CD4-positive, alpha-beta memory T cell (primary cell): ENCODE data around the gene SLC6A6. TPM values are rescaled to one million over a fixed set of nuclear protein-coding genes. Genes with fewer than 3 reads are reported as not detected.

Source experiments
- CTCF ChIA-PET: fragments of 350-600 bp; sonication (Branson Sonifier 250); formaldehyde crosslinking; loops from one replicate; lab custom pipeline; 2021; ENCODE audit warnings: inconsistent platforms; ENCODE audit not compliant: partially characterized antibody; lab: Charles Lee
- POLR2A ChIA-PET: fragments of 350-600 bp; sonication (Branson Sonifier 250); formaldehyde crosslinking; loops from one replicate; lab custom pipeline; 2021; ENCODE audit not compliant: partially characterized antibody; lab: Charles Lee
- DNase-seq, 5 donors: peaks; one replicate each; pipeline versions ENCODE4 v3.0.0 to v3.0.0-alpha.2; 2020 to 2022; ENCODE audit warnings: mixed read lengths in 1 of 5
- H3K27ac ChIP-seq: one replicate; pipeline ENCODE4 v1.7.0; 2013; ENCODE audit warnings: low read depth, low read length
- H3K27me3 ChIP-seq: 2 replicates; pipeline ENCODE4 v1.7.0; 2013; ENCODE audit warnings: mild to moderate bottlenecking, low read length, moderate library complexity; ENCODE audit not compliant: insufficient read depth
- H3K36me3 ChIP-seq: 2 replicates; pipeline ENCODE4 v1.7.0; 2013; ENCODE audit warnings: mild to moderate bottlenecking, low read length, moderate library complexity; ENCODE audit not compliant: insufficient read depth
- H3K4me1 ChIP-seq: 2 replicates; pipeline ENCODE4 v1.7.0; 2013; ENCODE audit warnings: mild to moderate bottlenecking, low read length, moderate library complexity; ENCODE audit not compliant: insufficient read depth
- H3K4me3 ChIP-seq, 2 donors: one replicate each; pipeline ENCODE4 v1.7.0; 2013; ENCODE audit warnings: low read length in 2 of 2, mild to moderate bottlenecking in 1 of 2
- H3K9me3 ChIP-seq, 2 donors: one replicate each; pipeline ENCODE4 v1.7.0; 2013; ENCODE audit warnings: low read length in 2 of 2, control low read depth in 1 of 2; ENCODE audit not compliant: control insufficient read depth in 1 of 2
- H3K27ac Mint-ChIP-seq, 7 donors: one replicate each; pipeline ENCODE4 v1.8.0; 2020 to 2021; ENCODE audit warnings: mixed read lengths in 7 of 7, mild to moderate bottlenecking in 6 of 7, inconsistent platforms in 3 of 7, moderate library complexity in 3 of 7
- H3K27me3 Mint-ChIP-seq, 2 donors: one replicate each; pipeline ENCODE4 v1.8.0; 2020 to 2021; ENCODE audit warnings: mixed read lengths in 2 of 2
- H3K36me3 Mint-ChIP-seq, 2 donors: one replicate each; pipeline ENCODE4 v1.8.0; 2020 to 2021; ENCODE audit warnings: mixed read lengths in 2 of 2, inconsistent platforms in 1 of 2, mild to moderate bottlenecking in 1 of 2
- H3K4me1 Mint-ChIP-seq, 4 donors: one replicate each; pipeline ENCODE4 v1.8.0; 2020 to 2021; ENCODE audit warnings: mixed read lengths in 4 of 4, mild to moderate bottlenecking in 1 of 4
- H3K4me3 Mint-ChIP-seq, 8 donors: one replicate each; pipeline ENCODE4 v1.8.0; 2020 to 2021; ENCODE audit warnings: mixed read lengths in 8 of 8, mild to moderate bottlenecking in 7 of 8, moderate library complexity in 6 of 8, inconsistent platforms in 3 of 8
- H3K9me3 Mint-ChIP-seq, 8 donors: one replicate each; pipeline ENCODE4 v1.8.0; 2020 to 2021; ENCODE audit warnings: mixed read lengths in 8 of 8, mild to moderate bottlenecking in 5 of 8, inconsistent platforms in 3 of 8, moderate library complexity in 1 of 8
- intact Hi-C: fragments of 100-400 bp; cut with micrococcal nuclease; formaldehyde crosslinking; loops from one replicate; pipeline ENCODE4 v1.15.1; 2023
- polyA plus RNA-seq, 2 donors: library from polyadenylated mRNA; unstranded; fragments of 300-500 nt; fragmentation: Illumina TruSeq; gene quantifications; one replicate each; pipeline ENCODE4 v1.2.3, GENCODE V29; 2021
- total RNA-seq, 2 experiments: library from RNA; stranded (reverse); gene quantifications; one replicate each; pipeline ENCODE4 v1.2.3, GENCODE V29; 2021

The SLC6A6 gene
- total and polyA plus RNA-seq, 4 experiments from 2014 or later, result 3.8 to 51.8 (median 29.7) TPM

DNA sequence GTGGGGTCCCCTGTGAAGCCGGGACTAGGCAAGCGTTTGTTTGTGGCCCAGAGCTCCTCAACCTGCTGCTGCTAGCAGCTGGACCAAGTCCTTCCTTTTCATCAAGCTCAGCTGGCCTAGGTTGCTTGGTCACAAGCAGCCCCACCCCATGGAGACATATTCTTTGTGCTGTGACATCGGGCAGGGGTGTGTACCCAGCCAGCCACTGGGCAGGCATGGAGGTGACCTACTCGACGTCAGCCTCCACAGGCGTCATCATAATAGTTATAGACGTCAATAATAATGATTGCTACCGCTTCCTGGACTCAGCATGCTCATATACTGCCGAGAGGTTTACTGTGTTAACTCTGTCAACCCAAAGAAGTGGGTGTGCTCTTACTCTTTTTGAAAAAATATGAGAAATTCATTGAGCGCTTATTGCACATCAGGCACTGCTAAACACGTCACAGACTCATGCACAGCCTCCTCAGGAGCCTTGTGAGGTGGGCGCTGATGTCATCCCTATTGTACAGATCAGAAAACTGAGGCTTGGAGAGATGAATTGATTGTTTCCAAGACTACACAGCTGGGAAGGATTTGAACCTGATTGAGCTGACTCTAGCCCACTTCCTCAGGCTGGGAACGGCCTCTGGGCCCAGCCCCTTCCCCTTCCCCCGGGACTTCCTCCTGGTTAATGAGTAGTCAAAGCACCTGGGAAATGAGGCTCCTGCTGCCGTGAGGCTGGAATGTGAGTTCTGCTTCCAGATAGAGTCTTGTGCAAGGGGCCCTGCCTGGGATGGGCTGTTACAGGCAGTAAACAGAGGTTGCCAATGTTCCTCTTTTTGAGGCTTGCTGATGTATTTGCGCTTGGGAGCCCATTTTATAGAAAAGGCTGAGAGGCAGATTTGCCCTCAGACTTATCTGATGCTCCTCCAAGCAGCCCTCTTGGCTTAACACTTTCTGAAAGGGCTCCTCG is 16.2 kb downstream of the SLC6A6 start:
- peak in 1 of 5 donors; percentile 2 for DNase-seq
- H3K27me3 Mint-ChIP-seq, result no peaks in the 10 kb centered on the region
- peaks cover 14 to 35% (median 25%) of the 10 kb centered on the region in 4 donors for H3K4me1 Mint-ChIP-seq
- no peaks in the 10 kb centered on the region for H3K27me3 ChIP-seq
- H3K27ac ChIP-seq, result no peak overlapping the region
- intact Hi-C loops, result no loop called here
- H3K4me1 ChIP-seq, result peaks cover 17% of the 10 kb centered on the region
- no peaks in the 10 kb centered on the region for H3K9me3 Mint-ChIP-seq
- peak overlapping the region in 5 of 7 donors; percentile 42 to 75 (median 63) for H3K27ac Mint-ChIP-seq
- CTCF ChIA-PET, result interaction anchor here (1.3 kb wide), 1 partner anchor 16 kb away, joined by 3 read pairs; the partner anchor contains the start of gene SLC6A6
- no peak overlapping the region for H3K4me3 Mint-ChIP-seq
- H3K9me3 ChIP-seq, result no peaks in the 10 kb centered on the region
- H3K36me3 ChIP-seq, result peaks cover 10% of the 10 kb centered on the region
- no peak overlapping the region for H3K4me3 ChIP-seq
- H3K36me3 Mint-ChIP-seq, result peaks cover 12 to 39% of the 10 kb centered on the region in 2 donors
- POLR2A ChIA-PET, result no interaction called here

DNA sequence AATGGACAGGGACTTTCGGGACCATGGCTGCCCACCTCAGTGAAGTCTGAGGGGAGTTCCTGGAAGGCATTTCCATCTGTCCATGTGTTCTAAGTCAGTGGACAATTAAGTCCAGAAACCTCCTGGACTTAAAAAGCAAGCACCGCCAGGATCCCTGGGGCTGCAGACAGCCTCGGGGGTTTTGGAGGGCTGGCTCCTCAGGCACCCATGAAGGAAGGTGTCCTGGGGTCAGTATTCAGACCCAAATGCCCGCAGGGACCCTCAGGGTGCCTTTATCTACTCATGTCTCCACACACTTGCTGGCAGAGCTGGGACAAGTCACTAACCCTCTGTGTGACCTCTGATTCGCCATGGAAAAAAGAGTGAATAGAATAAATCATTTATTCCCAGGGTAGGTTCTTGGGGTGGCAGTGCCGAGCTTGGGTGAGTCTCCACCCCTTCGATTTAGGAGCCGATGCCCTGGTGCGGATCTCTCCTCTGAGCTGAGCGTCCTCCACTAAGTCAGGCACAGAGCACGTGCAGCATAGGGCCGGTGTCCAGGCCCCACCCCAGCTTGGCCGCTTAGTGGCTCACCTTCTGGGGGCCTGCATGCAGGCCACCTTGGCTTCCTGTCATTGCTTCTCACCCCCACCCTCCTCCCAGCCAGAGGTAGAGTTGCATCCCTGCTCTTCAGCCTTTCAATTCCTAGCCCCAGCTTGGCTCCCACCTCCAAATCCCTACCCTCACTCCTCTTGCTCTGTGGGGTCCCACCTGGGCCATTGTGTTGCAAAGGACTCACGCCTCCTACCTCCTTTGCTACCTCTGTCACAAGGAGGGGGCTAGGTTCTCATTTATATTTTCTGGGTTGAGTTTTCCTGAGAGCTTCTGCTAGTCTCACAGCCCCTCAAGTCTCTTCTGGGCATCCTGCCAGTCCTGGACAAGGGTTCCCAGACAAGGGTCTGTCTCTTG is 19.9 kb downstream of the SLC6A6 start:
- intact Hi-C loops, result no loop called here
- peaks cover 45 to 67% (median 57%) of the 10 kb centered on the region in 4 donors for H3K4me1 Mint-ChIP-seq
- Histone ChIP-seq H3K4me1 (peaks cover 54% of the 10 kb centered on the region), H3K36me3 (peaks cover 10% of the 10 kb centered on the region), H3K4me3 (no peak overlapping the region), H3K27me3 (no peaks in the 10 kb centered on the region), H3K27ac (no peak overlapping the region), H3K9me3 (no peaks in the 10 kb centered on the region)
- no peaks in the 10 kb centered on the region for H3K9me3 Mint-ChIP-seq
- ChIA-PET CTCF (interaction anchor here (1.0 to 2.1 kb wide), 3 partner anchors 10 to 45 kb away, joined by 3 to 12 read pairs (median 7); partner anchors contain the start of gene SLC6A6), POLR2A (interaction anchor here (0.6 to 18.6 kb wide), 4 partner anchors 8 to 19 kb away, joined by 3 to 394 read pairs (median 5); partner anchors contain the start of gene SLC6A6)
- peaks cover 2 to 26% of the 10 kb centered on the region in 2 donors for H3K36me3 Mint-ChIP-seq
- peak in 1 of 5 donors; percentile 16 for DNase-seq
- H3K4me3 Mint-ChIP-seq, result peak overlapping the region in 3 of 8 donors; percentile 8 to 39 (median 18)
- peak overlapping the region; percentile 97 to 100 (median 100) for H3K27ac Mint-ChIP-seq
- no peaks in the 10 kb centered on the region for H3K27me3 Mint-ChIP-seq

DNA sequence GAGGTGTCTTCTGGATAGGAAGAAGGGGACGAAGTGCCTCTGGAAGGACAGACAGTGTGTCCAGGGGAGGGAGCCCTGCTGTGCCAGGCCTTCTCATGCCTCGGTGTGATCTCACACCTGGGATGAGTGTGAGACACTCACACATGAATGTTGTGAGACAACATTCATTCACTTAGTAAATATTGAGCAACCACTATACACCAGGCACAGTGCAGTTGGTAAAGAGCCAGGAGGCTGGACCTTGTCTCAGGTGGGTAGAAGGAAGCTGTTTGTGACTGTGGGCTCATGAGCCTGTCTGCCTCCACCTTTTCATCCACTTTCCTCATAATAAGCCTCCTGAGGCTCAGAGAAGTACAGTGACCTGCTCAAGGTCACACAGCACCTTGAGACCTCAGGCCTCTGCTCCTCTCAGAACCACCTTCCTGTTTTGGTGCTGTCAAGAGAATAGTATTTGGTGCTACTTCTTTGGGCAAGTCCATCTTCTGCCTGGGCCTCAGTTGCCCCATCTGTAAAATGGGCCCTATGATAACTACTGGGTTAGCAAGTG is 20.9 kb downstream of the SLC6A6 start:
- CTCF ChIA-PET, result interaction anchor here (1.2 to 2.1 kb wide), 6 partner anchors 11 to 39 kb away, joined by 3 to 12 read pairs (median 6); partner anchors contain the start of gene SLC6A6
- peaks cover 64% of the 10 kb centered on the region for H3K4me1 ChIP-seq
- peak in 1 of 5 donors; percentile 12 for DNase-seq
- no peaks in the 10 kb centered on the region for H3K9me3 Mint-ChIP-seq
- no peaks in the 10 kb centered on the region for H3K9me3 ChIP-seq
- intact Hi-C loops, result no loop called here
- H3K36me3 Mint-ChIP-seq, result peaks cover 0 to 18% of the 10 kb centered on the region in 2 donors
- H3K4me3 Mint-ChIP-seq, result peak overlapping the region in 3 of 8 donors; percentile 79 to 91 (median 85)
- H3K36me3 ChIP-seq, result peaks cover 4% of the 10 kb centered on the region
- H3K27ac ChIP-seq, result peak overlapping the region; percentile 98
- POLR2A ChIA-PET, result interaction anchor here (2.4 to 18.6 kb wide), 2 partner anchors 10 to 20 kb away, joined by 23 to 394 read pairs; partner anchors contain the start of gene SLC6A6
- no peaks in the 10 kb centered on the region for H3K27me3 ChIP-seq
- peaks cover 53 to 76% (median 65%) of the 10 kb centered on the region in 4 donors for H3K4me1 Mint-ChIP-seq
- no peaks in the 10 kb centered on the region for H3K27me3 Mint-ChIP-seq
- peak overlapping the region; percentile 97 to 100 (median 100) for H3K27ac Mint-ChIP-seq
- H3K4me3 ChIP-seq, result no peak overlapping the region

DNA sequence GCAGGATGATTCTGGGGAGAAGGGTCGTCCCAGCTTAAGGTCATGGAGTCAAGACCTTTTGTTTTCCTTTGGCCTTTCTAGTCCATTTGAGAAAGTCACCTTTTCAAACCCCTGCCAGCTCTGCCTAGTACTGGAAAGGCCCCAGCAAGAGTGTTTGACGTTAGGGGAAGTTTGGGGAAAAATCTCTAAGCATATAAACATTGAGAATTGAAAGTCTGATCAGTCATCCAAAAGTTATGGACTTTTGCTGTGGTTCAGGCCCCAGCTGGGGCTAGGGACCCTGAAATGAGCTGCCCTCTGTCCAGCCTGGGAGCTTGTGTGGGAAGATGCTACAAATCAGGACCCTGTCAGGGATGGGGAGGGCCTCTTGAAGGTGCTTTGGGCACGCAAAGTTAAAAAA is 21.6 kb downstream of the SLC6A6 start:
- CTCF ChIA-PET, result interaction anchor here (1.2 to 2.1 kb wide), 8 partner anchors 10 to 44 kb away, joined by 3 to 12 read pairs (median 4); partner anchors contain the start of gene SLC6A6
- Mint-ChIP-seq H3K9me3 (no peaks in the 10 kb centered on the region), H3K27ac (peak overlapping the region; percentile 97 to 100 (median 100)), H3K27me3 (no peaks in the 10 kb centered on the region), H3K36me3 (peaks cover 0 to 12% of the 10 kb centered on the region in 2 donors), H3K4me3 (peak overlapping the region in 7 of 8 donors; percentile 73 to 91 (median 79)), H3K4me1 (peaks cover 57 to 83% (median 71%) of the 10 kb centered on the region in 4 donors)
- no peaks in the 10 kb centered on the region for H3K36me3 ChIP-seq
- H3K9me3 ChIP-seq, result no peaks in the 10 kb centered on the region
- H3K4me3 ChIP-seq, result no peak overlapping the region
- POLR2A ChIA-PET, result interaction anchor here (1.3 to 18.6 kb wide), 4 partner anchors 8 to 20 kb away, joined by 5 to 394 read pairs (median 16); partner anchors contain the start of gene SLC6A6
- H3K27me3 ChIP-seq, result no peaks in the 10 kb centered on the region
- intact Hi-C loops, result loop anchor here (1.0 kb wide), 1 partner anchor 8 kb away; no protein-coding TSS in a partner anchor
- DNase-seq, result peak in 1 of 5 donors; percentile 6
- peaks cover 71% of the 10 kb centered on the region for H3K4me1 ChIP-seq
- peak overlapping the region; percentile 98 for H3K27ac ChIP-seq

DNA sequence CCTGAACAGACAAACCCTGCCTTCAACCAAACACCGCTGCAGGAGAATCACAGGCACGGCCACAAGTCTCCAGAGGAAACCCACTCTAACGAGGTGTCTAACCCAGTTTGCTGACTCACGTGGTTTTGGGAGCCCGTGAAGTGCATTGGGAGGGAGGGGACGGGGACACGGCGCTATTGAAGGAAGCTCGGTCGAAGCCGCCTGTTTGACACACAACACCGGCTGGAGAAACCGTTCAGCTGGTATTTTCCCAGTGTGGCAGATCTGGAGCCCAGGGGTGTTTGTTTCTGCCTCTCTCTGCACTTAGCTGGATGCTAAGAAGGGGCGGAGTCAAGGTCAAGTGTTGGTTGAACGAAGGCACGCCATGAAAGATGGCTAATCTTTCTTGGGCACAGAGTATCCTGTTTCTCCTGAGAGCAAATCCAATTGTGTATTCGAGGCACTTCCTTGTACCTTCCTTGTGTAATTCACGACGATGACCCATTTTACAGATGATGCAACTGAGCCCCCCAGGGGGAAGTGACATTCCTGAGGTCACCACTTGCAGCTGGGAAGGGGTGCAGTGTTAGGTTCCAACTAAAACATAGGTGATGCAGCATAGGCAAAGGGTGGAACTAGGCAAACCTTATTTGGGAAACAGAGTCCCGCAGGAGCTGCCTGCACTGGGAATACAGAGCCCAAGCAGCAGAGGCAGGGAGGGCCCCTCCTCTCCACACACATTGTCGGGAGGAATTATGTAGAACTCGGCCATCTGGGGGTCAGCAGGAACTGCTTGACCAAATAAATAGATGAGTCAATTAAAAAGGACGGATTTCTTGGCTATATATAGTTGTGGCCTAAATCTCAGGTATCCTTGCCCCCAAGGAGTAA is 22.5 kb downstream of the SLC6A6 start:
- peak; percentile 39 to 78 (median 47) for DNase-seq
- Mint-ChIP-seq H3K27ac (peak overlapping the region; percentile 97 to 100 (median 100)), H3K4me1 (peaks cover 67 to 92% (median 80%) of the 10 kb centered on the region in 4 donors), H3K36me3 (peaks cover 0 to 9% of the 10 kb centered on the region in 2 donors), H3K9me3 (no peaks in the 10 kb centered on the region), H3K4me3 (peak overlapping the region; percentile 59 to 91 (median 76)), H3K27me3 (no peaks in the 10 kb centered on the region)
- ChIA-PET CTCF (interaction anchor here (1.0 to 3.3 kb wide), 11 partner anchors 9 to 43 kb away, joined by 3 to 16 read pairs (median 4); partner anchors contain the start of gene SLC6A6), POLR2A (interaction anchor here (1.1 to 18.6 kb wide), 7 partner anchors 9 to 47 kb away, joined by 4 to 394 read pairs (median 5); partner anchors contain the start of gene SLC6A6)
- Histone ChIP-seq H3K4me1 (peaks cover 81% of the 10 kb centered on the region), H3K9me3 (no peaks in the 10 kb centered on the region), H3K27ac (peak overlapping the region; percentile 98), H3K36me3 (no peaks in the 10 kb centered on the region), H3K27me3 (no peaks in the 10 kb centered on the region), H3K4me3 (peak overlapping the region in 1 of 2 donors; percentile 9)
- intact Hi-C loops, result loop anchor here (1.0 kb wide), 1 partner anchor 7 kb away; no protein-coding TSS in a partner anchor
